Kidney tubule cell (primary cell): ENCODE results near the gene LYSMD4.

Experiments used
- DNase-seq: peaks from one replicate; pipeline ENCODE4 v3.0.0-alpha.2; 2018; ENCODE audit warnings: low spot score

LYSMD4 gene

DNA sequence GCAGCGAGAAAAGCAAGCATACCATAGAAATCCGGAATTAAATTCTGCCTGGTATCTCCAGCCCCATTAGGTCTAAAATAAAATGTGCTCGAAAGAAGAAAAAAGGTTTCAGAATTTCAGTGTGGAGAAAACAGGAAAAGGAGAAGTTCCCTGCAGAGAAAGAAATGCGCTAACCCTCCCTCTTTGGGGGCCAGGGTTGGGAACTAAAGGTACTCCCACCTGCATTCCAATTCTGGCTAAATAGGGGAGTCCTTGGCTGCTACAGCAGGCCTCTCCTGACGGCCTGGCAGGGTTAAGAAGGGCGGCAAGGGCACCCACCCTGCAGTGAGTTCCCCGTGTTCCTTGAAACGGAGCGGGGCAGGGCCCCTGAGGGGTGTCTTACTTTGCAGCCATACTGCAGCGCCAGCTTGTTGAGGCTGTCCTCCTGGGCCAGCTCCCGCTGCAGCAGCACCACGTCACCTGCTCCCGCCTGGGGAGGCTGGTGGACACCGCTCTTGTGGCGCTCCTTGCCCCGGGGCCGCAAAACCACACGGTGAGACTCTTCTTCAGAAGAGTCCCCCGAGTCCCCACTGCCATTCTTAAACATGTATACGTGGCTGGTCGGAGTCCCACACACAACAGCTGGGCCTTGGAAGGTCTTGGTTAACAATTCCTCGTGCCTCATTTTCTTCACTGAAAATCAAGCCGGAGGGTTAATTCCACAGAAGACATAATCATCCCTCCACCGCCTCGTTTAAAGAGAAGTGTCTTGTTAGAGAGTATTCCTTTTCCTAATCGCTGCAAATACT, 1.7 kb downstream of the LYSMD4 start:
- no peak for DNase-seq

DNA sequence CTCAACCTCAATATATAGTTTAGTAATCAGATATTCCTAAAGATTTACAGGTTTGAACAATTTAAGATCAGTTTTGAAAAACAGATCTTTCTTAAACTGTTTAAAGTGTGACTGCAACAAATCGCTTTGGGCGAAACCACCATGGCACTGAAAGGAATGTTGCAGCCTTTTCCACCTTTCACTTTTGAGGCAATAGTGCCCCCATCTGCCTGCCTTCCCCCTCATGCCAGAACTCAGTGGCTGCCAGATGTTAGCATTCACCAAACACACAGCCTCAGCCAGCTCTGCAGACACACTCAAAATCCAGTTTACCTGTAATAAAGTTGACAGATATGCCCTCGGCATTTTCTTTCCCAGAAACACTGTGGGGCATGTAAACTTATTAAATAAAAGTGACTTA, 3.3 kb downstream of the LYSMD4 start:
- peak; percentile 44 for DNase-seq

DNA sequence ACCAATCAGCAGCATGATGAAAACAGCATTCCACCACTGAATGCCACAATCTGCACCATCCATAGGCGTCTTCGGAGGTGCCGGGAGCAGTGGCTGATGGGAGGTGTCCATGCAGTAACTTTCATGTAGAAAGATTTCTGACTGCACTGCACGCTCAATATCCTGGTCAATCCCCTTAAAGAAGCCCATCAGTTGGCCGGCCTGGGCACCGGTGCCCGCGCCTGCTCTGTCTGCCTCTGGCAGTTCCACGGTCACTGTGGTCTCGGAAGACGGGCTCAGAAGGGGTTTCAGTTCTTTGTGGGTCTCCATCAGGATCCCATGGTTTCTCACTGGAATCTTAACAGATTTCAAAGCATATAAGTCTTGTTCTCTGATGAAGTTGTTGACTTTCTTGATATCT, 3.9 kb downstream of the LYSMD4 start:
- DNase-seq, result no peak

DNA sequence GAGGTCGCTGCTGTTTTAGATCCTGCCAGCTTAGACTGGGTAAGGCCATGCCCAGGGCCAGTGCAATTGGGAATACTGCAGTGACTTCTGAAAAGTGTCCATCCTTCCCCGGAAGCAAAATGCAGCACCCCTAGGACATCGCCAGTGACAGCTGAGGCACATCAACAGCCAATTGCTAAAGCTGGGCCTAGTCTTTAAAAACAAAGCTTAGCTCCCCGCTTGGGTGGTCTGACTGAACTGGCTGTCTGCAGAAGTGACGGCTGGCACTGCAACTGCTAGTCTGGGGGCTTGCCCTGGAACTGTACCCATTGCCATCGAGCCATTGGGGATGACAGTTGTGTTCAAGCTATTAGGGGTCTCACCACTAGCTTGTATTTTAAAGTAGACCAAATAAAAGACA, 4.3 kb downstream of the LYSMD4 start:
- DNase-seq, result no peak

DNA sequence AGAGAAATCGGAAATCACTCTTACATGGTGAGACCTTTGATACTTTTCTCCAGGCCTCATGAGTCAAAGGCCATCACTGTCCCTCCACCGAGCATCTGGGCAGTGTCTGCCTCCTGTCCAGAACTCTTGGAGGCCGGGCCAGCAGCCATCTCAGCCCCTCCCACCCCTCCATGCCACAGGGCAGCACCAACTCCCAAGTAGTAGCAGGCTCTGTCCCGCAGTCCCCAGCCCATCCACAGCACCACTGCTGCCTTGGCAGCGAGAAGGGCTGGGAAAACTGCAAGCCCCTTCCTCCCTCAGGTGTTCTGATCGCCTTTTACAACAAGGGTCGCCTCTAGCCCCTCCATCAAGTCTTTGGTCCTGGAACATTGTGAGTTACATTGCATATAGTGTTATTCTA, 5.5 kb downstream of the LYSMD4 start:
- DNase-seq, result no peak

DNA sequence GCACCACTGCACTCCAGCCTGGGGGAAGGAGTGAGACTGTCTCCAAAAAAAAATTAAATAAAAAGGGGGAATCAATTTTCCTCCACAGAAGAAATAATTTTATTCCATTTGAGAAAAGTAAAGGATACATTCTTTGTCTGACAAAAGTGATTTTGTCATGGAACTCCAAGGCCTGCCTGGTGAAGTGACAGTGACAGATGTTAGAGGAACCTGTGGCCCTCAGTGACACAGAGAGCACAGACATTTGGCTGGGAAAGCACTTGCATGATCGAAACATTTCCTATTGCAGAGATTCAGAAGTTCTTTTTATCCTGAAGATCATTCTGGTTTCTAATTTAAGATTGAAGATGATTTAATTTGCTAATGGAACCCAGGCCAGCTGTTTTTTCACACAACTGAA, 5.9 kb downstream of the LYSMD4 start:
- no peak for DNase-seq

DNA sequence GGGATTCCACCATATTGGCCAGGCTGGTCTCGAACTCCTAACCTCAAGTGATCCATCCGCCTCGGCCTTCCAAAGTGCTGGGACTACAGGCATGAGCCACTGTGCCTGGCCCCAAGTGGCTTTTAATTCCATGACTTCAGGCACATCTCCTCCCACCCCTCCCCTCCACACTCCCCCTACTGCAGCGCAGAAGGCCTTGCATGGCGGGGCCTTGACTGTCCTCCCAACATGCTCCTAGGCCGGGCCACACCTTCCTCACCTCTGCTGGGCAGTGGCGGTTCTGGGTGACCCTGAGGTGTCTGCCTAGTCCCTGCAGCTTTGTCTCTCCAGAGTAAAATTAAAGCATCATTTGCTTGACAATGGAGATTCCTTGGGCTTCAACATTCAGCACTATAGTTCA, 6.9 kb downstream of the LYSMD4 start:
- DNase-seq, result no peak

DNA sequence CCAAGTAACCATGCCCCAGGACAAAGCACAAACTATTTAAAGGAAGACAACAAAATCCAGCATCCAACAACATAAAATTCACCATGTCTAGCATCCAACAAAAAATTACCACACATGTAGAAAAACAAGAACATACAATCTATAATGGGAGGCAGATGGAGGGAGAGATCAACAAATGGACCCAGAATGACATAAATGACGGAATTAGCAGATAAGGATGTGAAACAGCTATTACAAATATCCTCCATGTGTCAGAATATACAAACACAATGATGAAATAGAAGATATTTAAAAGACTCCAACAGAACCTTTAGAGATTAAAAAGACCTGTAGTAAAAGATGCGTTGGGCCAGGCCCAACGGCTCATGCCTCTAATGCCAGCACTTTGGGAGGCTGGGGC, 10.8 kb downstream of the LYSMD4 start:
- DNase-seq, result no peak

DNA sequence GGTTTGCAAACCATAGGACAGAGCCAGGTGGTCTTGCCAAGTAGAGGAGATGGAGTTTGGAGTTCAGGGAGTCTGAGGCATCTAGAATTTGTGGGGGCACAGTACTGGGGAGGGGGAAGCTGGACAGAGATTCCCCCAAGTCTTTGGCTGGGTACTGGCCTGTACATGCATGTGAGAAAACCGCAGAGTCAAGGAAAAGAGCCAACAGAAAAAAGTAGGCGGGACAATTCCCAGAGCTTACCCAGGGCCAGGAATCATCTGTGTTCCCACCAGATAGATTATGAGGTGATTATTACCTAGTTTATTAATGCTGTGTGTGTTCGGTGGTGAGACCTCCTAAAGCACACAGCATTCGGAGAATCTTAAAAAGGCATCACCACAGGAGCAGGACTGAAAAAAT, 11.3 kb downstream of the LYSMD4 start:
- no peak for DNase-seq

DNA sequence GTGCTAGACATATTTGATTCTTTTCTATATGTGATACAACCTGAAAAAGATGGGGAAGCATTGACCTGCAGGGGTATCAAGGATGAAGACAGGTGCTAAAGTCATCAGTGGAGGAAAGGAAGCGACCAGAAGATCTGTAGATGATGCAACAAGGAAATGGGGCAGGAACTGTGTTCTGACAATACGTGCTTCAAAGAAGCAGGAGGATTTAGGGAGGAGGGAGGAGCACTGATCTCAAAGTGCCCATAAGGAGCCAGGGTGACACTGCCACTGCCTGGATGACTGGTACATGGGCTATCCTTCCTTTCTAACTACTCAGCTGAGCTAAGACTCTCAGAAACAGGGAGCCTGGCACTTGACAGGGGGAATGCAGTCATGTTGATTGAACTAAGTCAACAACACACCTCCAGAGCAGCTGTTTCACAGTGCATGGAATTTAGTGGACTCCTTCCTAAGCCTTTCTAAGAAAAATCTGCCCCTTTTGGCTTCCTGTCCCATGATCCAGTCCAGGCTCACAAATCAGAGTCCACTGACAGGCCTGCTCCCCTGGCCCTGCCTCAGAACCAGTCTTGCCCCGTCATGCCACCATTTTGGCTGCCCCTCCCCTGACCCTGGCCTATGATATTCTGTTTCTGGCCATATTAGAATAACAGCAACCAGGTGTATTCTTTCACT, 12.0 kb downstream of the LYSMD4 start:
- DNase-seq, result no peak

DNA sequence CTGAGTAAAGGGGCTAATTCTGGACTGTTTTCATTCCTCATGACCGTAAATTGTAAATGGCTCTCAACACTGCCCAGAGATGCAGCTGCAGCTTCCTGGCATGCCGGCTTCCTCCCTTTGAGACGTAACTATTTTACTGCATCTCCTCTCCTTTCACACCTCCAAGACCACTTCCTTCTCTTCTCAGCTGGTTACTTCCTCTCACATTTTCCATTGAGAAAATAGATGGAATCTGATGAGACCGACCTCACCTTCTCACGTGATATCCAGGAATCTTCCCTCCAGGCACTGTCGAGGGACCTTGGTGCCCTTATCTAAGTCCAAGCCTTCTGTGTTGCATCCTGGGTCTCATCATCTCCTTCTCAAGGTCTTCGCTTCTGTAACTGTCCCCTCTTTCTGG, 12.7 kb downstream of the LYSMD4 start:
- no peak for DNase-seq

DNA sequence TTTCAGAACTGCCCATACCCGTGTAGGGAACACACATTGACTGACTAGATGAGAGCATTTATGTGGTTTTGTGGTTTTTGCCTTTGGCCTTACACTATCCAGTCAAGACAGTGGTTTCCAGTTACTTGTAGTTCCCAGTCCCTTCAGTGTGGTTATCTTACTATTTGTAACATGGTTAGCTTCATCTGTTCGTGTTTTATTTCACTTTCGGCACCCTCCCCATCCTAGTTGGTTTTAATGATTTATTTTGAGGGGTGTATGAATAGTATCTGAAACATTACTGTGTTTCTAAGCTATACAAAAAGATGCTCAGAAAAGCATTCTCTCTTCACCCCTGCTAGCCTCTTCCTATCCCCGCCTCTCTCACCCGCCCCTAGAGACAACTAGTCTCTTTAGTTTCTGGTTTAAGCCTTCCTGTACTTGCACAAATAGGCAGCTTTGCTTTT, 14.1 kb downstream of the LYSMD4 start:
- peak; percentile 44 for DNase-seq

DNA sequence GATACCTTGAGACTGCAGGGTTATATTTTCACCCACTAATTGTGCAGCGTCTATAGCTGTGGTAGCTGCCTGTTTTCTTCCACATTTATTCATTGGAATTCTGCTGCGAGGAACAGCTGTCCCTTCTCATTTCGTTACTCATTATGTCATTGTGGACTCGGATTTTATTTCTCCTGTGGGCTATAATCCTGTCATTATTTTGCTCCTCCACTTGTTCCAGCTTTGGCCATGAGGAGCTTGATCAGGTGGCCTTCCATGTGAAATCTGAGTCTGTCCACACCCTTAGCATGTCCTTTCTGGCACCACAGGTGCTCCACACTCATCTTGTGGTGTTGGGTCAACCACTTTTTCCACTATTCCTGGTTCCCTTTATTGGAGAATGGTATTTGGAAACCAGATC, 14.8 kb downstream of the LYSMD4 start:
- no peak for DNase-seq

DNA sequence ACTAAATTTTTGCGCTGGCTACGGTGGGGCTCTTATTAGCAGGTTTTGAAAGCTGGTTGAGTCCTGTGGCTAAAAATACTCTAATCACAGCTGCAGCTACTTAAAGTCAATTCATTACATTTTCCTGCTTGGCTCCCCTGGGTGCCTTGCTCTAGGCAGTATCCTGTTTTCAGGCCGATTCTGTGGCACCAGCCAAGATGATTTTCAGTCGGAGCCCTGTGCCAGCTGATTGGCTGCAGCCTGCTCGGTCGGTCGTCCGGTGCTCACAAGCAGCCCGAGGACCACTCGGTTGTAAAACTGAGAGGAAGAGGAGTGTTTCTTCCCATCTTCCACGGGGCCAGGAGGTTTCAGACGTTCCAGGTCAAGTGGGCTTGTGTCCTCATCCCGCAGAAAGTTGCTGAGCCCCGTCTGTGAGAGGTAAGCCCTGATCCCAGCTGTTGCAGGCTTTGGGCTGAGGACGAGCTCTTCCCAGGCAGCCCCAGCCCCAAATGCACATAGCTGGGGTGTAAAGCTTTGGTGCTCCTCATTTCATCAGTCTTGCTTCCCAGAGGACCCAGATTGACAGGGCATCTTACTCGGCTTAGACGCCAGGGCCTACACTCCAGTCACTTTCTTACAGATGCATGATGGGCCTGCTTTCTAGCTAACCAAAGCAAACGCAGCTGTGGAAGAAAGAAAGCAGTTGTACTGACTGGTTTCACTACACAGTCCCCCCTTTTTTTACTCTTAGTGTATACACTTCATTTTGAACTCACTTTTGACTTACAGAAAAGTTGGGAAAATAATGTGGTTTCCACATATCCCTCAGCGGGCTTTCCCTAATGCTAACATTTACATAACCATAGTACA, 15.9 kb downstream of the LYSMD4 start:
- DNase-seq, result no peak

DNA sequence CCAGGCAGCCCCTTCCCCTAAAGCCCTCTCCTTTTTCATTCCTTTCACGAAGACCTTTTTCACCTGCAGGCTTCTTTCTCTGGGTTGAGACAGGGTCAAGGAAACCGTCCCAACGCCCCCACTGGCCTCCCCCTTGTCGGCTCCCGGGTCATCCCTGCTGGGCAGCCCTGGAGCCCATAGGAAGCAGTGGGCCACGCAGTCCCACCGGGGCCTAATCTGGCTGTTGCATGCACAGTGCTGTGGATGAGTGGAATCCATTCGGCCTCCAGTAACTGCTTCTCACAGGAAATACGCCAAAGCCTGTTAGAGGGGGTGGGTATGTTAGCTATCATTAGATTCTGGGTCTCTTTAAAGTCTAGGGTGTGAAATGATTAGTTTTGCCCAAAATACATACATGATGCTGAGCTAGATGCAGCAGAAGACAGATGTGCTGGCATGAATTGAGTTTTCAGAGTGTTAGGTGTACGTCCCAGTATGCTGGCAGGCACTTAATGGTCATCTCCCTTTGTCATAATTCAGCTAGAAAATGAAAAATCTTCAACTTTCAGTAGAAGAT, 16.6 kb downstream of the LYSMD4 start:
- DNase-seq, result no peak

DNA sequence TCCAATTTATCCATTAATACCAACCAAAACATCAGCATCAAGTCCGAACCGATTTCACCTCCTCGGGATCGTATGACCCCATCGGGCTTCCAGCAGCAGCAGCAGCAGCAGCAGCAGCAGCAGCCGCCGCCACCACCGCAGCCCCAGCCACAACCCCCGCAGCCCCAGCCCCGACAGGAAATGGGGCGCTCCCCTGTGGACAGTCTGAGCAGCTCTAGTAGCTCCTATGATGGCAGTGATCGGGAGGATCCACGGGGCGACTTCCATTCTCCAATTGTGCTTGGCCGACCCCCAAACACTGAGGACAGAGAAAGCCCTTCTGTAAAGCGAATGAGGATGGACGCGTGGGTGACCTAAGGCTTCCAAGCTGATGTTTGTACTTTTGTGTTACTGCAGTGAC, 20.8 kb downstream of the LYSMD4 start:
- DNase-seq, result no peak

DNA sequence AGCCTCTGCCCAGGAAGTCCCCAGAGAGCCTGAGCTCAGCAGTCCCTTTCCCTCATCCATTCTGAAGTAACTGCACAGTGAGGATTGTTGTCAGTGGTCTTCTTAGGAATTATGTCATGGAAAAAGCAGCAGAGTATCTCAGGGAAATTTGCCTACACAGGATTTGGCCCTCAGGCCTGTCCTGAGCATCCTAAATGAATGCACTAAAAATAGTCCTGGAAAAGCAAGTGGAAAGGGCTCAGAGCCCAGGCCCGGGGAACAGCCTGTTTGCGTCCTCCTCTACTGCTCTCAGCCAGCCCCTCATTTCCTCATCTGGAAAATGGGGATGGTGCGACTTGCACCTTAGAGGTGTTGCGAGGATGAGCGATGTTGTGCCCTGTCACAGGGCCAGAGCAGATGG, 21.6 kb downstream of the LYSMD4 start:
- no peak for DNase-seq

DNA sequence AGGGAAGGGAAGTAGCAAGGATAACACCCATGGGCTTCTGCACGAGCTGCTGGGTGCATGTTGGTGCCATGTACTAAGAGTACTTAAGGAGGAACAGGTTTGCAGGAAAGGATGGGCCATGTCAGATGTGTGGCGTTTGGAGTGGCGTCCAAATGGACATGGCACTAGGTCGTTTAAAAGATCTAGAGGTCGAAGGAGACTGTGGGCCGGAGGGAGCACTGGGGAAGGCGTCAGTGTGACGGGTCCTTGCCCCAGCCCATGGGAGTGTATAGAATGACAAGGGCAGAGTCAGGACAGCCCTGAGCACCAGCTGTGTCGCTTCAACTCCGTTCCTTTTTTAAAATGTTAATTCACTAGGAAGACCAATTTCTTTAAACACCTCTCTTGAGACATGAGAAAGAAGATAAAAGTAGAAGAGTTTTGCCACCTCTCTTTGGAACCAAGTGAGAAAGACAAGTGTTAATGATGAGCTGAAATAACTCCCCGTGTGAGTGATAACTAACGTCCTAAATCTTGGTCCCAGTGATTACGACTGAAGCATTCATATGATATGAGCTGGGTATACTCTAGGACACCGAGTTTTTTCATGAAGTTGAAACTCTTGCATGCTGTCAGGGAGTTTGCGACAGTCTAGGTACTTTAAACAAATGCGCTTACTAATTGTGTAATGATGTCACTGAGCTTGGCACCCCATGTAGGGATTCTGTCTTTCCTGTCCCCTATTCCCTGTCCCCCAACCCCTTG, 23.8 kb downstream of the LYSMD4 start:
- no peak for DNase-seq

DNA sequence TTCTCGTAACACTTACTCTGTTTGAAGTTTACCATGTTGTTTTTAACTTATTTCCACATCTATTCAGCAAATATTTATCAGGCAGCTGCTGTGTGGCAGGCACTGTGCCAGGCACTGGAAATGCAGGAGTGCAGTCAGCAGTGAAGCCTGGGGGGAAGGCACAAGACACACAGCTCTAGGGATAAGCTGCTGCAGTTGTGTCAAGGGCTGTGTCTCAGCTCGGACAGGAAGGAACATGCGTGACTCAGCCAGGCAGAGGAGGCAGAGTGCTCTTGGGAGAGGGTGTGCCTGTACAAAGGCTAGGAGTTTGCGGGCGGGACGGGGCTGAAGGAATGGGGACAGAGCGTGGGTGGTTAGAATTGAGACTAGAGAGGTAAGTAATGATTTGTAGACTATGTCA, 24.7 kb downstream of the LYSMD4 start:
- DNase-seq, result peak; percentile 93

DNA sequence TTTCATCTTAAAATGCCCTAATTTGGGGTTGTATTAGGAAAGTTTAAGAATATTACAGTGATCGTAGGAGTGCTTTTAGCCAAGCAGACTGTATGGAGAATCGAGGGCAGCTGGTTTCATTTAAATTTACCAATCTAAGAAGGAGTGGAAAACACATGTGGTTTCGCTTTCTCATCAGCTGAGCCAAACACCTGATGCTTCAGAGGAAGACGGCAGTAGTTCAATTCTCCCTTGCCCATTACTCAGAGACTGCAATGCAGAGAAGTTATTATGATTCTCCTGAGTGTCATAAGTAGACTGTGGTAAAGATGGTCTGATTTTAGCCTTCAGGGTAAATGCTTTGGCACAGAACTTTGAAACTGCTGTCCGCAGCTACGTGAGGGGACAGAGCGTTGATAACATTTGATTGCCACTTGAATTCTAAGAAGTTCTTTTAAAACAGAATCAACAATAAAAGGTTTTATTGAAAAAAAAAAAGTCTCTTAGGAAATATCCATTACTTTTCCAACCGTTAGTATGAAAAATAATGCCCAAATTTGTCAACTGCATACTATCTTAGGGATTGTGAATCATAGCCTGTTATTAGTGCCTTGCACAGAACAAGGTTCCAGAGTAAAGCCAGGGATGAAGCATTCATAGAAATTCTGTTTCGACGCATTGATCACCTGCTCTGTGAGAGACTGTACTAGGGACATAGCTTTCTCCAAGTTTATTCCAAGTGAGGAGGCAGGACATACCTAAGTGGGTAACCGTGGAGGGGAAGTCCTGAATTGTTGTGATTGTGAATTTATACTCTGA, 25.6 kb downstream of the LYSMD4 start:
- peak; percentile 26 for DNase-seq
